SK-N-SH treated with all-trans-retinoic acid at 6 μM for 48 hours (cell line): ENCODE data around the gene BTBD8.

Source experiments
- ATAC-seq: fragments of 200-7000 bp; cut with Tn5 transposase; 3 replicates; pipeline ENCODE4 v1.9.1; 2020; ENCODE audit warnings: mild to moderate bottlenecking, moderate library complexity
- ARNTL ChIP-seq: fragments of 450-650 bp; formaldehyde crosslinking; IDR thresholded peaks from 2 replicates; pipeline ENCODE4 v1.5.0; 2020; ENCODE audit warnings: low read depth, mild to moderate bottlenecking, moderate library complexity, borderline replicate concordance
- BACH2 ChIP-seq: fragments of 250-450 bp; sonication (Bioruptor Pico); IDR thresholded peaks from 2 replicates; pipeline ENCODE4 v1.9.0; 2021; ENCODE audit warnings: mild to moderate bottlenecking, borderline replicate concordance
- CSDC2 ChIP-seq: fragments of 250-450 bp; sonication (Bioruptor Pico); IDR thresholded peaks from 2 replicates; pipeline ENCODE4 v1.5.0; 2020; ENCODE audit warnings: mild to moderate bottlenecking, moderate library complexity
- ESRRG ChIP-seq: fragments of 250-450 bp; sonication (Bioruptor Pico); IDR thresholded peaks from 2 replicates; pipeline ENCODE4 v1.6.1; 2021; ENCODE audit warnings: mild to moderate bottlenecking
- GLIS3 ChIP-seq: fragments of 250-450 bp; sonication (Bioruptor Pico); IDR thresholded peaks from 2 replicates; pipeline ENCODE4 v1.5.0; 2020; ENCODE audit warnings: mild to moderate bottlenecking, moderate library complexity
- ISL1 ChIP-seq: fragments of 250-450 bp; sonication (Bioruptor Pico); IDR thresholded peaks from 2 replicates; pipeline ENCODE4 v2.1.2; 2022; ENCODE audit warnings: mild to moderate bottlenecking, moderate library complexity
- OSR1 ChIP-seq: fragments of 250-450 bp; sonication (Bioruptor Pico); IDR thresholded peaks from 2 replicates; pipeline ENCODE4 v1.8.0; 2022; ENCODE audit warnings: moderate library complexity, mild to moderate bottlenecking, inconsistent platforms
- PATZ1 ChIP-seq: fragments of 250-450 bp; sonication (Bioruptor Pico); IDR thresholded peaks from 2 replicates; pipeline ENCODE4 v1.8.0; 2020; ENCODE audit warnings: mild to moderate bottlenecking, moderate library complexity, borderline replicate concordance
- PPARA ChIP-seq: fragments of 250-450 bp; sonication (Bioruptor Pico); IDR thresholded peaks from 2 replicates; pipeline ENCODE4 v1.5.0; 2020; ENCODE audit warnings: mild to moderate bottlenecking, borderline replicate concordance
- RARB ChIP-seq: fragments of 250-450 bp; sonication (Bioruptor Pico); IDR thresholded peaks from 2 replicates; pipeline ENCODE4 v1.8.0; 2021; ENCODE audit warnings: mild to moderate bottlenecking, moderate library complexity
- SNAI2 ChIP-seq: fragments of 250-450 bp; sonication (Bioruptor Pico); IDR thresholded peaks from 2 replicates; pipeline ENCODE4 v1.5.0; 2020; ENCODE audit warnings: mild to moderate bottlenecking, moderate library complexity
- TCF4 ChIP-seq: fragments of 250-450 bp; sonication (Bioruptor Pico); IDR thresholded peaks from 2 replicates; pipeline ENCODE4 v1.8.0; 2021; ENCODE audit warnings: mild to moderate bottlenecking, moderate library complexity, borderline replicate concordance
- TOX ChIP-seq: fragments of 250-450 bp; sonication (Bioruptor Pico); IDR thresholded peaks from 2 replicates; pipeline ENCODE4 v1.8.0; 2021; ENCODE audit warnings: mild to moderate bottlenecking, moderate library complexity, borderline replicate concordance
- ZC3H10 ChIP-seq: fragments of 250-450 bp; sonication (Bioruptor Pico); IDR thresholded peaks from 2 replicates; pipeline ENCODE4 v1.5.1; 2021; ENCODE audit warnings: mild to moderate bottlenecking, moderate library complexity
- ZFP3 ChIP-seq: fragments of 250-450 bp; sonication (Bioruptor Pico); IDR thresholded peaks from 2 replicates; pipeline ENCODE4 v1.5.0; 2020; ENCODE audit warnings: mild to moderate bottlenecking, moderate library complexity
- ZFP30 ChIP-seq: fragments of 450-650 bp; formaldehyde crosslinking; IDR thresholded peaks from 2 replicates; pipeline ENCODE4 v1.5.0; 2022; ENCODE audit warnings: mild to moderate bottlenecking, moderate library complexity
- ZNF565 ChIP-seq: fragments of 450-650 bp; formaldehyde crosslinking; conservative IDR thresholded peaks from 2 replicates; pipeline ENCODE4 v1.5.0; 2020; ENCODE audit warnings: low read depth, mild to moderate bottlenecking, moderate library complexity
- ZNF70 ChIP-seq: fragments of 450-650 bp; formaldehyde crosslinking; IDR thresholded peaks from 2 replicates; pipeline ENCODE4 v1.5.0; 2020; ENCODE audit warnings: mild to moderate bottlenecking, moderate library complexity
- ZNF8 ChIP-seq: fragments of 450-650 bp; formaldehyde crosslinking; IDR thresholded peaks from 2 replicates; pipeline ENCODE4 v1.5.0; 2020; ENCODE audit warnings: mild to moderate bottlenecking, moderate library complexity
- TF ChIP-seq, protein P1 (sequence below): fragments of 250-450 bp; sonication (Bioruptor Pico); IDR thresholded peaks from 2 replicates; pipeline ENCODE4 v1.5.0; 2020; ENCODE audit warnings: mild to moderate bottlenecking, moderate library complexity

BTBD8 gene

DNA sequence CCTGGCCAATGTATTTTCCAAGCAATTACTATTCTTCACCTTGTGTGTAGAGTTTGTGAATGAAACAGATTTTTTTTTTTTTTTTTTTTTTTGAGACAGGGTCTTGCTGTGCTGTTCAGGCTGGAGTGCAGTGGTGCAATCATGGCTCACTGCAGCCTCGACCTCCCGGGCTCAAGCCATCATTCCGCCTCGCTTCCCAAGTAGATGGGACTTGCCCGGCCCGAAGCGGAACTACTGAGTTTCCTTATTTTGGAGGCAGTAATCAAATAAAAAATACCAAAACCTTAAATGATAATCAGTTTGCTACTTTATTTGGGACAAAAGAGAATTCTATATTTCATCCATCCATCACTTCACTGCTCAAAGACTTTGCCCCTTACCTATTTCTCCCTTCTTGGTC lies 704 bp upstream of the BTBD8 start:
- no peak for ATAC-seq
- no peak for TF ChIP-seq ZC3H10 (CRISPR knock-in tag)
- TF ChIP-seq, protein P1, sequence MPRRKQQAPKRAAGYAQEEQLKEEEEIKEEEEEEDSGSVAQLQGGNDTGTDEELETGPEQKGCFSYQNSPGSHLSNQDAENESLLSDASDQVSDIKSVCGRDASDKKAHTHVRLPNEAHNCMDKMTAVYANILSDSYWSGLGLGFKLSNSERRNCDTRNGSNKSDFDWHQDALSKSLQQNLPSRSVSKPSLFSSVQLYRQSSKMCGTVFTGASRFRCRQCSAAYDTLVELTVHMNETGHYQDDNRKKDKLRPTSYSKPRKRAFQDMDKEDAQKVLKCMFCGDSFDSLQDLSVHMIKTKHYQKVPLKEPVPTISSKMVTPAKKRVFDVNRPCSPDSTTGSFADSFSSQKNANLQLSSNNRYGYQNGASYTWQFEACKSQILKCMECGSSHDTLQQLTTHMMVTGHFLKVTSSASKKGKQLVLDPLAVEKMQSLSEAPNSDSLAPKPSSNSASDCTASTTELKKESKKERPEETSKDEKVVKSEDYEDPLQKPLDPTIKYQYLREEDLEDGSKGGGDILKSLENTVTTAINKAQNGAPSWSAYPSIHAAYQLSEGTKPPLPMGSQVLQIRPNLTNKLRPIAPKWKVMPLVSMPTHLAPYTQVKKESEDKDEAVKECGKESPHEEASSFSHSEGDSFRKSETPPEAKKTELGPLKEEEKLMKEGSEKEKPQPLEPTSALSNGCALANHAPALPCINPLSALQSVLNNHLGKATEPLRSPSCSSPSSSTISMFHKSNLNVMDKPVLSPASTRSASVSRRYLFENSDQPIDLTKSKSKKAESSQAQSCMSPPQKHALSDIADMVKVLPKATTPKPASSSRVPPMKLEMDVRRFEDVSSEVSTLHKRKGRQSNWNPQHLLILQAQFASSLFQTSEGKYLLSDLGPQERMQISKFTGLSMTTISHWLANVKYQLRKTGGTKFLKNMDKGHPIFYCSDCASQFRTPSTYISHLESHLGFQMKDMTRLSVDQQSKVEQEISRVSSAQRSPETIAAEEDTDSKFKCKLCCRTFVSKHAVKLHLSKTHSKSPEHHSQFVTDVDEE (CRISPR knock-in tag) = no peak
- TF ChIP-seq ZNF8 = no peak
- no peak for TF ChIP-seq TCF4 (CRISPR knock-in tag)
- TF ChIP-seq ARNTL (CRISPR knock-in tag) = no peak
- no peak for TF ChIP-seq ESRRG (CRISPR knock-in tag)
- TF ChIP-seq ZFP30 = no peak
- no peak for TF ChIP-seq ISL1 (CRISPR knock-in tag)
- TF ChIP-seq TOX = no peak
- no peak for TF ChIP-seq ZFP3 (CRISPR knock-in tag)
- no peak for TF ChIP-seq OSR1 (CRISPR knock-in tag)
- TF ChIP-seq PPARA (CRISPR knock-in tag) = no peak
- TF ChIP-seq ZNF70 (CRISPR knock-in tag) = no peak
- TF ChIP-seq RARB = no peak
- TF ChIP-seq PATZ1 (CRISPR knock-in tag) = no peak
- TF ChIP-seq SNAI2 (CRISPR knock-in tag) = no peak
- no peak for TF ChIP-seq BACH2 (CRISPR knock-in tag)
- TF ChIP-seq CSDC2 (CRISPR knock-in tag) = no peak

DNA sequence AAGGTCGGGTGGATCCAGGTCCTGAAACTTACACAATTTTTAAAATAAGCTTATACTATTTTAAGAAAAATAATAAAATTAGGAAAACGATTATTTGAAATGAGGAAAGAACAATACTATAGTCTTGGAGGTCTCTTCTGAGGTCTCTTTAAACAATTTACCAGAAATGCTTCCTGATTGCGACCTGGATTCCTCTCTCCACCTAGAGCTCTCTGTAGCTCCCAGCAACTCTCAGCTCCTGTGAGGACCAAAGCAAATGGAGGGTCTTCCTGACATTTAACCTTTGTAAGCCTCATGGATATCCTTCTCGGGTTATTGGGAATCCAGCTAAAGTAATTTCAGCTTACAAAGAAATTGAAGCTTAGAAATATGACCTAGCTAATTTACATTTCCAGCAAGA lies 886 bp downstream of the BTBD8 start:
- ATAC-seq = no peak
- TF ChIP-seq ZNF70 (CRISPR knock-in tag) = no peak
- no peak for TF ChIP-seq ZFP30
- TF ChIP-seq, protein P1 (CRISPR knock-in tag) = no peak
- TF ChIP-seq ESRRG (CRISPR knock-in tag) = no peak
- TF ChIP-seq TCF4 (CRISPR knock-in tag) = no peak
- no peak for TF ChIP-seq ZNF565 (CRISPR knock-in tag)
- no peak for TF ChIP-seq ISL1 (CRISPR knock-in tag)
- TF ChIP-seq PPARA (CRISPR knock-in tag) = no peak
- TF ChIP-seq ZFP3 (CRISPR knock-in tag) = no peak
- no peak for TF ChIP-seq ARNTL (CRISPR knock-in tag)
- TF ChIP-seq ZNF8 = no peak
- TF ChIP-seq TOX = no peak
- no peak for TF ChIP-seq ZC3H10 (CRISPR knock-in tag)
- TF ChIP-seq OSR1 (CRISPR knock-in tag) = no peak
- no peak for TF ChIP-seq GLIS3 (CRISPR knock-in tag)
- TF ChIP-seq, all 23 proteins: peak for 0

GRCh38 chr1:92084651-92085050 lies 4.5 kb downstream of the BTBD8 start:
- no peak for ATAC-seq
- TF ChIP-seq OSR1 (CRISPR knock-in tag) = no peak
- TF ChIP-seq ESRRG (CRISPR knock-in tag) = no peak
- TF ChIP-seq ZNF70 (CRISPR knock-in tag) = no peak
- no peak for TF ChIP-seq PATZ1 (CRISPR knock-in tag)
- TF ChIP-seq ZNF565 (CRISPR knock-in tag) = no peak
- TF ChIP-seq CSDC2 (CRISPR knock-in tag) = no peak
- TF ChIP-seq, protein P1 (CRISPR knock-in tag) = no peak
- no peak for TF ChIP-seq GLIS3 (CRISPR knock-in tag)
- TF ChIP-seq, all 23 proteins: peak for 0
